ENCODE data around the gene FAM234A. TPM values are rescaled to one million over a fixed set of nuclear protein-coding genes. Genes with fewer than 3 reads are reported as not detected.

FAM234A gene, protein sequence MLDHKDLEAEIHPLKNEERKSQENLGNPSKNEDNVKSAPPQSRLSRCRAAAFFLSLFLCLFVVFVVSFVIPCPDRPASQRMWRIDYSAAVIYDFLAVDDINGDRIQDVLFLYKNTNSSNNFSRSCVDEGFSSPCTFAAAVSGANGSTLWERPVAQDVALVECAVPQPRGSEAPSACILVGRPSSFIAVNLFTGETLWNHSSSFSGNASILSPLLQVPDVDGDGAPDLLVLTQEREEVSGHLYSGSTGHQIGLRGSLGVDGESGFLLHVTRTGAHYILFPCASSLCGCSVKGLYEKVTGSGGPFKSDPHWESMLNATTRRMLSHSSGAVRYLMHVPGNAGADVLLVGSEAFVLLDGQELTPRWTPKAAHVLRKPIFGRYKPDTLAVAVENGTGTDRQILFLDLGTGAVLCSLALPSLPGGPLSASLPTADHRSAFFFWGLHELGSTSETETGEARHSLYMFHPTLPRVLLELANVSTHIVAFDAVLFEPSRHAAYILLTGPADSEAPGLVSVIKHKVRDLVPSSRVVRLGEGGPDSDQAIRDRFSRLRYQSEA
- 100 to 1,000 TPM; 108 to 223 (median 166) TPM for total RNA-seq

- Histone ChIP-seq H3K9me3 (no peaks in the 10 kb centered on the region), H3K27ac (peak within 1 kb of the TSS; percentile 96 to 100 (median 98)), H3K4me1 (peaks cover 0 to 16% (median 3%) of the 10 kb centered on the region in 4 donors), H3K4me3 (peak within 1 kb of the TSS; percentile 59 to 91 (median 77)), H3K36me3 (no peaks in the 10 kb centered on the region), H3K27me3 (no peaks in the 10 kb centered on the region)
- TF ChIP-seq CTCF (IDR thresholded peaks at IDR 0.05) (peak in 5 of 6 experiments; percentile 48 to 63 (median 52)), POLR2A (IDR thresholded peaks at IDR 0.05) (peak; percentile 96 to 97)
- peak; percentile 96 to 97 (median 96) for DNase-seq
These were observed at the start of gene FAM234A for GRCh38 chr16:234468-235305. Gene FAM234A, plus strand, starts transcription at chr16:234821. Its CDS starts 19,593 bp downstream, at chr16:254414.

DNA sequence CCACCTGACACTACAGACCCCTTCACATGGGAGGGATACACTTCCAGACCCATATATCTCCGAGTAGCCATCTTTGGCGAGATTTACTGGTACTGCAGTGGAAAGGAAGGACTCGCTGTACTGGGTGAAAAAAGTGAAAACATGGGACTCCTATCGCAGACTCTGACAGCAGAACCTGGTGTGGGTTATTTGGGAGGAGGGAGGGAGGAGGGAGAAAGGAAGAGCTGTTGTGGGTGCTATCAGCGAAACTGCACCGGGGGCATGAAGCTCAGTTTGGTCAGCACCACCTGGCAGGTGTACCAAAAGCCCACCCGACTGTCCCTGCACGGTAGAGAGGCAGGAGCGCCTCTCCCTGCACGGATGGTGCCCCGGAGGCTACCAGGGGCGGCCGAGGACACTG is 49.4 kb upstream of the FAM234A start:
- no peak overlapping the region for H3K27ac ChIP-seq
- peaks cover 7 to 14% (median 11%) of the 10 kb centered on the region in 4 donors for H3K4me1 ChIP-seq
- peaks cover 0 to 8% of the 10 kb centered on the region in 2 donors for H3K27me3 ChIP-seq
- no peaks in the 10 kb centered on the region for H3K9me3 ChIP-seq
- no peak for DNase-seq
- TF ChIP-seq CTCF (IDR thresholded peaks at IDR 0.05) (no peak), POLR2A (IDR thresholded peaks at IDR 0.05) (no peak)
- peaks cover 0 to 29% (median 0%) of the 10 kb centered on the region in 3 donors for H3K36me3 ChIP-seq
- no peak overlapping the region for H3K4me3 ChIP-seq

DNA sequence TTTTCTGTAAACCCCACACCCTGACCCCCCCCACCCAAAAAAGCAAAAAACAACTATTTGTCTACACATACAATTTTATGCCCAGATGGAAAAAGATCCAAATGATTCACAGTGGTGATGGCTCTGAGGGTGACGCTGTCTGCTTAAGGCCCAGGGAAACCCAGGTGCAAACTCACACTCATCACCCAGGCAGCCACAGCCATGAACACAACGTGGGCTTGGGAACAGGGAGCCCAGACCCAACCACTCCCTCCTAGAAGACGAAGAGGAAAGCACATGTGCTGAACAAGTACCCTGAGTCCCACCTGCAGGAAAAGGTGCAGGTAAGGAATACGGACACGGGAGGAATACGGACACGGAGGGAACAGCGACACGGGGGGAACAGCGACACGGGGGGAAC is 48.9 kb upstream of the FAM234A start:
- DNase-seq = no peak
- no peak for TF ChIP-seq POLR2A (IDR thresholded peaks at IDR 0.05)
- TF ChIP-seq CTCF (IDR thresholded peaks at IDR 0.05) = no peak
- Histone ChIP-seq H3K36me3 (peaks cover 0 to 34% (median 0%) of the 10 kb centered on the region in 3 donors), H3K27me3 (peaks cover 0 to 3% of the 10 kb centered on the region in 2 donors), H3K4me1 (peaks cover 4 to 9% (median 6%) of the 10 kb centered on the region in 4 donors), H3K9me3 (no peaks in the 10 kb centered on the region), H3K4me3 (no peak overlapping the region), H3K27ac (no peak overlapping the region)

GRCh38 chr16:187330-187729 is 47.3 kb upstream of the FAM234A start:
- Histone ChIP-seq H3K36me3 (peaks cover 0 to 49% (median 0%) of the 10 kb centered on the region in 3 donors), H3K4me3 (no peak overlapping the region), H3K27me3 (no peaks in the 10 kb centered on the region), H3K4me1 (no peaks in the 10 kb centered on the region), H3K9me3 (no peaks in the 10 kb centered on the region), H3K27ac (no peak overlapping the region)
- TF ChIP-seq POLR2A (IDR thresholded peaks at IDR 0.05) = no peak
- TF ChIP-seq CTCF (IDR thresholded peaks at IDR 0.05) = no peak
- DNase-seq = no peak

DNA sequence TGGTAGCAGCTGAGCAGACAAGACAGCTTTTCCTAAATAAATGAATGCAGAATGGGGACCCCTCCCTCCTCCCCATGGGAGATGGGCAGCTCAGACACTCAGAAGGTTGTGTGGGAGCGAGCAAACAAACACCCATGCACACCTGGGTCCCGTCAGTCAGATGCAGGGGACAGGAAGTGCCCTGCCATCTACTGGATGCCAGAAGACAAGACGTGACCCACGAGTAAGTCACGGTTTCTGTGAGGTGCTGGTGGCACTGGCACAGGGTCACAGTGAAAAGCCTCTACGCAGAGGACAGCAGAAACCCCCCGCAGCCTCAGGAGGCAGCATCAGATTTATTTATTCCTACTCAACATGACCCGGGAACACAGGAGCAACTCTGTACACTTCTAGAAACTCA is 45.9 kb upstream of the FAM234A start:
- Histone ChIP-seq H3K4me1 (no peaks in the 10 kb centered on the region), H3K9me3 (no peaks in the 10 kb centered on the region), H3K36me3 (peaks cover 0 to 63% (median 0%) of the 10 kb centered on the region in 3 donors), H3K27me3 (no peaks in the 10 kb centered on the region), H3K27ac (no peak overlapping the region), H3K4me3 (no peak overlapping the region)
- DNase-seq = no peak
- TF ChIP-seq CTCF (IDR thresholded peaks at IDR 0.05) = peak in 1 of 6 experiments; percentile 7
- no peak for TF ChIP-seq POLR2A (IDR thresholded peaks at IDR 0.05)

All from Peyer's patch (tissue), 4 donors.